T-cell (primary cell): ENCODE measurements around the gene SLC7A5. TPM values are rescaled to one million over a fixed set of nuclear protein-coding genes. Genes with fewer than 3 reads are reported as not detected.

Experiments used
- ATAC-seq, 4 experiments: fragments of 200-7000 bp in 3 of 4; fragments of 150-1000 bp in 1 of 4; cut with Tn5 transposase; replicated peaks in 1 of 4; 1 replicate in 3 of 4; 2 replicates in 1 of 4; pipeline ENCODE4 v1.10.0; 2021; ENCODE audit warnings: moderate library complexity in 3 of 4, mild to moderate bottlenecking in 2 of 4, moderate number of reproducible peaks in 1 of 4
- CTCF ChIA-PET, 2 donors: fragments of 300-600 bp; sonication (Branson Sonifier 250); formaldehyde crosslinking; loops; one replicate each; lab custom pipeline; 2022; ENCODE audit warnings: antibody characterized with exemption in 2 of 2; lab: Charles Lee
- POLR2A ChIA-PET, 2 donors: fragments of 300-600 bp; sonication (Branson Sonifier 250); formaldehyde crosslinking; loops; one replicate each; lab custom pipeline; 2022; ENCODE audit warnings: antibody characterized with exemption in 2 of 2; lab: Charles Lee
- DNase-seq, 35 experiments: peaks; one replicate each; pipeline versions ENCODE4 v3.0.0 to v3.0.0-alpha.2; 2013 to 2023
- H3K27ac ChIP-seq: one replicate; pipeline ENCODE4 v1.5.1; 2013; ENCODE audit warnings: low read length
- H3K27me3 ChIP-seq, 2 experiments: replicated peaks in 1 of 2; 1 replicate in 1 of 2; 2 replicates in 1 of 2; pipeline versions ENCODE4 v1.6.1 to v1.7.0; 2013; ENCODE audit warnings: low read length in 1 of 2, mixed read lengths in 1 of 2; ENCODE audit not compliant: control insufficient read depth in 2 of 2, insufficient read depth in 2 of 2; ENCODE audit errors: extremely low read depth in 1 of 2
- H3K36me3 ChIP-seq, 2 donors: 1 replicate in 1 of 2; 2 replicates in 1 of 2; pipeline versions ENCODE4 v1.6.1 to v1.7.0; 2013; ENCODE audit warnings: low read length in 1 of 2; ENCODE audit not compliant: control insufficient read depth in 2 of 2, insufficient read depth in 1 of 2; ENCODE audit errors: extremely low read depth in 1 of 2
- H3K4me1 ChIP-seq, 2 experiments: 1 replicate in 1 of 2; 2 replicates in 1 of 2; pipeline versions ENCODE4 v1.6.1 to v1.7.0; 2013; ENCODE audit warnings: low read length in 2 of 2, mixed read lengths in 1 of 2; ENCODE audit not compliant: insufficient read depth in 2 of 2, control insufficient read depth in 1 of 2; ENCODE audit errors: extremely low read depth in 1 of 2
- H3K4me3 ChIP-seq, 2 donors: 1 replicate in 1 of 2; 2 replicates in 1 of 2; pipeline versions ENCODE4 v1.5.1 to v1.7.0; 2013; ENCODE audit warnings: mild to moderate bottlenecking in 2 of 2, low read length in 1 of 2, moderate library complexity in 1 of 2; ENCODE audit not compliant: control insufficient read depth in 1 of 2; ENCODE audit errors: extremely low read depth in 1 of 2
- H3K9me3 ChIP-seq: 2 replicates; pipeline ENCODE4 v1.7.0; 2013
- H3K27ac Mint-ChIP-seq, 2 donors: one replicate each; pipeline ENCODE4 v1.8.0; 2020 to 2021; ENCODE audit warnings: mild to moderate bottlenecking in 2 of 2, mixed read lengths in 2 of 2
- H3K27me3 Mint-ChIP-seq, 2 donors: one replicate each; pipeline ENCODE4 v1.8.0; 2021 to 2022; ENCODE audit warnings: mixed read lengths in 2 of 2
- H3K36me3 Mint-ChIP-seq: one replicate; pipeline ENCODE4 v1.8.0; 2021; ENCODE audit warnings: mixed read lengths
- H3K4me1 Mint-ChIP-seq, 3 donors: one replicate each; pipeline ENCODE4 v1.8.0; 2020 to 2022; ENCODE audit warnings: mixed read lengths in 3 of 3, mild to moderate bottlenecking in 1 of 3
- H3K4me3 Mint-ChIP-seq, 3 donors: one replicate each; pipeline ENCODE4 v1.8.0; 2020 to 2022; ENCODE audit warnings: mild to moderate bottlenecking in 3 of 3, mixed read lengths in 3 of 3, moderate library complexity in 3 of 3
- H3K9me3 Mint-ChIP-seq, 3 donors: one replicate each; pipeline ENCODE4 v1.8.0; 2020 to 2022; ENCODE audit warnings: mixed read lengths in 3 of 3
- WGBS: methylation state at CpG from one replicate; pipeline ENCODE4 v1.1.5; 2013; ENCODE audit warnings: missing lambda C conversion rate; ENCODE audit not compliant: insufficient coverage; 5-methylcytosine and 5-hydroxymethylcytosine counted together
- total RNA-seq, 35 experiments: library from RNA in 6 of 35; stranded (reverse) in 6 of 35; fragments of 120-200 nt in 1 of 35; gene quantifications; one replicate each; pipeline versions ENCODE4 v1.2.1 to v1.2.4 and lab custom pipeline; 2013 to 2026

SLC7A5 gene
- total RNA-seq, 5 donors from 2014 or later (not counting 1 experiment from before 2014, with no cell fraction given), result 37.9 to 81.6 (median 40.0) TPM

DNA sequence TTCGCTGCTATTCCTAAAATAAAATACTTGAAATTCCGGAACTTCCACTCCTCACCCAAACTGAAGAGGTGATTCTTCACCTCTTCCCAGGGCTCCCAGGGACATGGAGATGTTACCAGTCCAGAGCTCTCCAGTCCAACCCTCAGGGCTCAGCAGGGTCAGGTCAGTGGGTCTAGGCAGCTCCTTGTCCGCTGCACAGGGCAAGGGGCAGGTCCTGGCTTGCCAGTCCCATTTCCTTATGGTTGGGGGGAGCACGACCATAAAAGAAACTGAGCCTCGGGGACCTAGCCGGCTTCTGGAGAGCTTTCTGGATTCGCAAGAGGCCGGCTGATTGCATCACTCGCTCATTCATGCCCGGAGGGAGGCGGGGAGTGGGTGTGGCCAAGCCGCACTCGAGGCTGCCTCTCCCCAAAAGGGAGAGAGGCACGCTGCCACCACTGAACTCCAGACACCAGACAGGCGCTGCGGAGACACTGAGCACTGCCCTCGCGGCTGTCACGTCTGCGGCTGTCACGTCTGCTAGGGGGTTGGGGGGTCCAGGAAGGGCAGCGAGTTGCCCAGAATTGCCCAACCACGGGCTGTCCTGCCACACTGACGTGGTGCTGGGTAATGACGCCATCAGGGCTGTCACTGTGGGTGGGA is 15.8 kb downstream of the SLC7A5 start:
- CTCF ChIA-PET, result interaction anchor here in 1 of 2 donors (0.6 to 1.4 kb wide), 5 partner anchors 12 to 89 kb away, joined by 3 to 7 read pairs (median 4); partner anchors contain the start of gene SLC7A5
- Mint-ChIP-seq H3K4me3 (peak overlapping the region; percentile 43 to 63 (median 44)), H3K9me3 (no peaks in the 10 kb centered on the region), H3K27me3 (no peaks in the 10 kb centered on the region), H3K4me1 (peaks cover 25 to 55% (median 33%) of the 10 kb centered on the region in 3 donors), H3K36me3 (peaks cover 6% of the 10 kb centered on the region), H3K27ac (peak overlapping the region; percentile 71 to 76)
- H3K9me3 ChIP-seq, result no peaks in the 10 kb centered on the region
- peak overlapping the region; percentile 63 for H3K27ac ChIP-seq
- peaks cover 0 to 66% of the 10 kb centered on the region in 2 experiments for H3K4me1 ChIP-seq
- H3K27me3 ChIP-seq, result no peaks in the 10 kb centered on the region
- POLR2A ChIA-PET, result interaction anchor here in 1 of 2 donors (1.0 kb wide), 1 partner anchor 16 kb away, joined by 3 read pairs; the partner anchor contains the start of gene SLC7A5
- peak overlapping the region; percentile 37 to 44 for H3K4me3 ChIP-seq
- peaks cover 3 to 8% of the 10 kb centered on the region in 2 donors for H3K36me3 ChIP-seq
- ATAC-seq (peak; percentile 72 to 83 (median 78)), DNase-seq (peak; percentile 56 to 91 (median 81))
- WGBS, result 23% methylated on average over 15 of the region's 25 CpGs

- H3K4me1 ChIP-seq, result peaks cover 0 to 56% of the 10 kb centered on the region in 2 experiments
- peaks cover 15 to 37% (median 26%) of the 10 kb centered on the region in 3 donors for H3K4me1 Mint-ChIP-seq
- no peaks in the 10 kb centered on the region for H3K9me3 Mint-ChIP-seq
Measured at GRCh38 chr16:87851601-87852000, 17.7 kb downstream of the SLC7A5 start.

DNA sequence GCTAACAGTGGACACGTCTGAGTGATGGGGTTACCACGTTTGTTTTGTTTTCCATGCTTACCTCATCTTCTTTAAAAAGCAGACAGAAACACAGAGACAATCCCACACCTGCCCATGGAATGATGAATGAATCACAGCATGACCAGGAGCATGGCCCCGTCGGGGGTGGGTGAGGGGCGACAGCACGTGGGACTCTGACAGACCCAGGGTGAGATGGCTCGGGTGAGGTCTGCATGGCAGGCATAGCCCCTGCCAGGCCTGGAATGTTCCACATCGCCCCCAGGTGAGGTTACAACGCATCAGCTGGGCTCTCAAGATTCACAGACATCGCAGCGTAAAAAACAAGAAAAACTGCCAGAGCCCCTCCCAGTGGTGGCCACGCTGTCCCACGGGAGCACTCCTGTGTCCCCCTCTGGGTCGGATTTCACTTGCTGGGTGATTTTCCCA is 18.1 kb downstream of the SLC7A5 start:
- peaks cover 0 to 51% of the 10 kb centered on the region in 2 experiments for H3K4me1 ChIP-seq
- peak overlapping the region in 1 of 2 donors; percentile 16 for H3K27ac Mint-ChIP-seq
- CTCF ChIA-PET, result interaction anchor here (0.8 to 3.7 kb wide), 2 partner anchors 20 kb away, joined by 3 to 60 read pairs; partner anchors contain the start of gene SLC7A5 (in 1 of the 2)
- peaks cover 3% of the 10 kb centered on the region for H3K36me3 Mint-ChIP-seq
- no peaks in the 10 kb centered on the region for H3K27me3 Mint-ChIP-seq
- ATAC-seq, result no peak
- no peak overlapping the region for H3K4me3 Mint-ChIP-seq
- POLR2A ChIA-PET, result interaction anchor here in 1 of 2 donors (0.9 kb wide), 1 partner anchor 17 kb away, joined by 9 read pairs; no protein-coding TSS in a partner anchor
- H3K27me3 ChIP-seq, result no peaks in the 10 kb centered on the region
- H3K4me3 ChIP-seq, result no peak overlapping the region
- H3K9me3 ChIP-seq, result no peaks in the 10 kb centered on the region
- no peak for DNase-seq
- H3K9me3 Mint-ChIP-seq, result no peaks in the 10 kb centered on the region
- H3K36me3 ChIP-seq, result peaks cover 7 to 8% of the 10 kb centered on the region in 2 donors
- WGBS, result 96% methylated on average over 13 of the region's 14 CpGs
- H3K27ac ChIP-seq, result no peak overlapping the region
- peaks cover 15 to 34% (median 26%) of the 10 kb centered on the region in 3 donors for H3K4me1 Mint-ChIP-seq

More at GRCh38 chr16:87851601-87852000, 17.7 kb downstream of the SLC7A5 start:
- Mint-ChIP-seq H3K27ac (no peak overlapping the region), H3K4me3 (no peak overlapping the region), H3K27me3 (no peaks in the 10 kb centered on the region), H3K36me3 (peaks cover 3% of the 10 kb centered on the region)
- ChIA-PET POLR2A (interaction anchor here in 1 of 2 donors (0.6 to 0.9 kb wide), 2 partner anchors 14 to 17 kb away, joined by 6 to 9 read pairs; no protein-coding TSS in a partner anchor), CTCF (interaction anchor here (0.6 to 3.7 kb wide), 7 partner anchors 16 to 102 kb away, joined by 3 to 60 read pairs (median 6); partner anchors contain the start of gene SLC7A5 (in 2 of the 2))
- H3K9me3 ChIP-seq, result no peaks in the 10 kb centered on the region
- H3K36me3 ChIP-seq, result peaks cover 7 to 8% of the 10 kb centered on the region in 2 donors
- H3K27ac ChIP-seq, result no peak overlapping the region
- no peak overlapping the region for H3K4me3 ChIP-seq
- DNase-seq (no peak), ATAC-seq (no peak)
- no peaks in the 10 kb centered on the region for H3K27me3 ChIP-seq
- 94% methylated on average over 17 of the region's 21 CpGs for WGBS

- WGBS, result 38% methylated on average over 15 of the region's 25 CpGs
- no peaks in the 10 kb centered on the region for H3K27me3 ChIP-seq
- Mint-ChIP-seq H3K36me3 (peaks cover 3% of the 10 kb centered on the region), H3K4me1 (peaks cover 7 to 26% (median 18%) of the 10 kb centered on the region in 3 donors), H3K4me3 (no peak overlapping the region), H3K27ac (peak overlapping the region in 1 of 2 donors; percentile 16), H3K27me3 (no peaks in the 10 kb centered on the region), H3K9me3 (no peaks in the 10 kb centered on the region)
- ChIA-PET POLR2A (interaction anchor here in 1 of 2 donors (1.3 to 1.4 kb wide), 2 partner anchors 16 to 19 kb away, joined by 3 to 4 read pairs; partner anchors contain the start of gene SLC7A5), CTCF (interaction anchor here (0.6 to 3.7 kb wide), 14 partner anchors 9 to 71 kb away, joined by 3 to 60 read pairs (median 4); partner anchors contain the start of gene SLC7A5 (in 2 of the 2))
- H3K27ac ChIP-seq, result no peak overlapping the region
- no peak overlapping the region for H3K4me3 ChIP-seq
- ATAC-seq, result peak; percentile 53 to 66 (median 58)
- no peaks in the 10 kb centered on the region for H3K9me3 ChIP-seq
- peaks cover 7 to 8% of the 10 kb centered on the region in 2 donors for H3K36me3 ChIP-seq
- DNase-seq, result peak; percentile 49 to 85 (median 74)
- H3K4me1 ChIP-seq, result peaks cover 0 to 43% of the 10 kb centered on the region in 2 experiments
Measured at GRCh38 chr16:87850009-87851006, 19.0 kb downstream of the SLC7A5 start.

DNA sequence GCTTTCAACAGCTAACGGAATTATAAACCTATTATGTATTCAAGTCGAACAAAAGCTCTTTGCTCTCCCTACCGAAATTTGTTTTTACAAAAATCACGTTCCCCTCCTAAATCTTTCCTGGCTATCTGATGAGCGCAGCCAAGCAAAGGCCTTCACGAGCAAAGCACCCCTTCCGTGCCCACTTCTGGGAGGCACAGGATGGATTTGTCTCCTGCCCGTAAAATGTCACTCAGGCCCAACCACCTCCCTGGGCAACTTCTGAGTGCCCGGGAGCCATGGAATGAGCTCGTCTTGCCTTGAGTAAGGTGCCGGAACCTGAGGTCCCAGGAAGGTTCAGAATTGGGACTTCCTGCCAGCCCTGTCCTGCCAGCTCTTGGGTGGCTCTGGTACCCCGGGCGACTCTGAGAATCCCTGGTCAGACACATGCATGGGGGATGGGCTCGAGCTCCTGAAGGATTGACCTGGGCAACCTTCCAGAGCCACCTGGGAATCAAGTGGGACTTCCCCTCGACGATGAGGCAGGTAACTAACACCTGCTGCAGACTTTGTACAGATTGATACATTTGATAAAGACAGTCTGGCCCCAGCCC is 19.8 kb downstream of the SLC7A5 start:
- no peak overlapping the region for H3K27ac ChIP-seq
- peaks cover 3% of the 10 kb centered on the region for H3K36me3 Mint-ChIP-seq
- H3K27ac Mint-ChIP-seq, result no peak overlapping the region
- DNase-seq, result no peak
- H3K4me3 Mint-ChIP-seq, result no peak overlapping the region
- H3K9me3 Mint-ChIP-seq, result no peaks in the 10 kb centered on the region
- no peaks in the 10 kb centered on the region for H3K27me3 Mint-ChIP-seq
- ChIA-PET POLR2A (interaction anchor here in 1 of 2 donors (0.5 to 1.4 kb wide), 4 partner anchors 12 to 47 kb away, joined by 3 to 4 read pairs (median 4); partner anchors contain the start of gene SLC7A5), CTCF (interaction anchor here (0.7 to 3.7 kb wide), 13 partner anchors 9 to 71 kb away, joined by 3 to 60 read pairs (median 4); partner anchors contain the start of gene SLC7A5 (in 2 of the 2))
- ATAC-seq, result no peak
- H3K9me3 ChIP-seq, result no peaks in the 10 kb centered on the region
- H3K4me1 Mint-ChIP-seq, result peaks cover 6 to 23% (median 16%) of the 10 kb centered on the region in 3 donors
- no peak overlapping the region for H3K4me3 ChIP-seq
- H3K4me1 ChIP-seq, result peaks cover 0 to 35% of the 10 kb centered on the region in 2 experiments
- peaks cover 7 to 8% of the 10 kb centered on the region in 2 donors for H3K36me3 ChIP-seq
- 90% methylated on average over 16 of the region's 16 CpGs for WGBS
- H3K27me3 ChIP-seq, result no peaks in the 10 kb centered on the region
